ENCODE measurements around the gene SERPINA6. TPM values are rescaled to one million over a fixed set of nuclear protein-coding genes. Genes with fewer than 3 reads are reported as not detected.

Gene SERPINA6
- total RNA-seq, 1 donor from 2014 or later, result not detected

- TF ChIP-seq CTCF (conservative IDR thresholded peaks at IDR 0.05), result no peak
- H3K4me3 Mint-ChIP-seq, result no peak overlapping the region
- H3K36me3 Mint-ChIP-seq (ENCODE audit: low read depth), result no peaks in the 10 kb centered on the region
- no peaks in the 10 kb centered on the region for H3K27me3 Mint-ChIP-seq (ENCODE audit: low read depth)
- no peaks in the 10 kb centered on the region for H3K9me3 Mint-ChIP-seq
- no peaks in the 10 kb centered on the region for H3K4me1 Mint-ChIP-seq
- peak overlapping the region; percentile 27 for H3K27ac Mint-ChIP-seq (ENCODE audit: unreplicated experiment)
- DNase-seq (ENCODE audit: low read depth, low spot score), result no peak
Measured at GRCh38 chr14:94368243-94368590, 45.1 kb upstream of the SERPINA6 start.

GRCh38 chr14:94367347-94368242, 44.5 kb upstream of the SERPINA6 start:
- Mint-ChIP-seq H3K36me3 (ENCODE audit: low read depth) (no peaks in the 10 kb centered on the region), H3K9me3 (no peaks in the 10 kb centered on the region), H3K4me1 (no peaks in the 10 kb centered on the region), H3K27me3 (ENCODE audit: low read depth) (no peaks in the 10 kb centered on the region), H3K4me3 (no peak overlapping the region), H3K27ac (ENCODE audit: unreplicated experiment) (no peak overlapping the region)
- DNase-seq (ENCODE audit: low read depth, low spot score), result no peak
- no peak for TF ChIP-seq CTCF (conservative IDR thresholded peaks at IDR 0.05)

- H3K4me3 Mint-ChIP-seq, result no peak within 1 kb of the TSS
- DNase-seq (ENCODE audit: low read depth, low spot score), result no peak
- no peak within 1 kb of the TSS for H3K27ac Mint-ChIP-seq (ENCODE audit: unreplicated experiment)
- no peaks in the 10 kb centered on the region for H3K27me3 Mint-ChIP-seq (ENCODE audit: low read depth)
- no peaks in the 10 kb centered on the region for H3K36me3 Mint-ChIP-seq (ENCODE audit: low read depth)
- TF ChIP-seq CTCF (conservative IDR thresholded peaks at IDR 0.05), result no peak
- no peaks in the 10 kb centered on the region for H3K4me1 Mint-ChIP-seq
- no peaks in the 10 kb centered on the region for H3K9me3 Mint-ChIP-seq
Measured at GRCh38 chr14:94366146-94366915, 43.2 kb upstream of the SERPINA6 start, which contains the start of gene SERPINA2. Gene SERPINA2 (minus strand): TSS chr14:94366698.

- H3K27me3 Mint-ChIP-seq (ENCODE audit: low read depth), result no peaks in the 10 kb centered on the region
- no peaks in the 10 kb centered on the region for H3K4me1 Mint-ChIP-seq
- no peak overlapping the region for H3K27ac Mint-ChIP-seq (ENCODE audit: unreplicated experiment)
- no peaks in the 10 kb centered on the region for H3K36me3 Mint-ChIP-seq (ENCODE audit: low read depth)
- TF ChIP-seq CTCF (conservative IDR thresholded peaks at IDR 0.05), result no peak
- no peak for DNase-seq (ENCODE audit: low read depth, low spot score)
- H3K4me3 Mint-ChIP-seq, result no peak overlapping the region
- no peaks in the 10 kb centered on the region for H3K9me3 Mint-ChIP-seq
Measured at GRCh38 chr14:94365624-94366023, 42.5 kb upstream of the SERPINA6 start.

GRCh38 chr14:94364964-94365363, 41.8 kb upstream of the SERPINA6 start:
- Mint-ChIP-seq H3K4me3 (no peak overlapping the region), H3K27ac (ENCODE audit: unreplicated experiment) (no peak overlapping the region), H3K4me1 (no peaks in the 10 kb centered on the region), H3K36me3 (ENCODE audit: low read depth) (no peaks in the 10 kb centered on the region), H3K9me3 (no peaks in the 10 kb centered on the region), H3K27me3 (ENCODE audit: low read depth) (no peaks in the 10 kb centered on the region)
- DNase-seq (ENCODE audit: low read depth, low spot score), result no peak
- TF ChIP-seq CTCF (conservative IDR thresholded peaks at IDR 0.05), result no peak

Data from neural crest cell (in vitro differentiated cells).